Testis (tissue), 3 donors: ENCODE results near the gene EIF4A3. TPM values are rescaled to one million over a fixed set of nuclear protein-coding genes. Genes with fewer than 3 reads are reported as not detected.

Source experiments
- DNase-seq: peaks from one replicate; pipeline ENCODE4 v3.0.0-alpha.2; 2019
- H3K27ac ChIP-seq, 2 donors: fragments of 200-600 bp; sonication (generic); one replicate each; pipeline ENCODE4 v1.5.1; 2019
- H3K27me3 ChIP-seq: fragments of 200-600 bp; sonication (generic); one replicate; pipeline ENCODE4 v1.5.1; 2019
- H3K36me3 ChIP-seq: fragments of 200-600 bp; sonication (generic); one replicate; pipeline ENCODE4 v1.5.1; 2017; ENCODE audit warnings: low read depth; ENCODE audit errors: missing control alignments
- H3K4me1 ChIP-seq: fragments of 200-600 bp; sonication (generic); one replicate; pipeline ENCODE4 v1.5.1; 2019
- H3K4me3 ChIP-seq, 2 donors: fragments of 200-600 bp; sonication (generic); one replicate each; pipeline ENCODE4 v1.5.1; 2017 to 2019
- H3K9me3 ChIP-seq: fragments of 200-600 bp; sonication (generic); one replicate; pipeline ENCODE4 v1.5.1; 2017
- CTCF ChIP-seq, 3 experiments: fragments of 450-650 bp in 2 of 3; fragments of 200-600 bp in 1 of 3; sonication (generic) in 1 of 3; IDR thresholded peaks; one replicate each; pipeline ENCODE4 v1.5.1; 2016 to 2019; ENCODE audit warnings: antibody characterized with exemption in 3 of 3, mild to moderate bottlenecking in 2 of 3, moderate library complexity in 1 of 3
- POLR2A ChIP-seq: fragments of 450-650 bp; IDR thresholded peaks from one replicate; pipeline ENCODE4 v1.6.1; 2017; ENCODE audit warnings: antibody characterized with exemption, mild to moderate bottlenecking, moderate library complexity
- WGBS, 2 donors: methylation state at CpG; one replicate each; pipeline ENCODE4 v1.1.5; 2018; 5-methylcytosine and 5-hydroxymethylcytosine counted together
- intact Hi-C: fragments of 100-400 bp; cut with DNase I; formaldehyde crosslinking; loops from one replicate; pipeline ENCODE4 v1.15.1; 2023; ENCODE audit warnings: low total_unique reads
- polyA plus RNA-seq: library from polyadenylated mRNA; stranded (reverse); fragments of 350-450 nt; fragmentation: Illumina TruSeq; extraction: RNeasy Lipid Tissue Mini Kit (QIAGEN cat#74804); gene quantifications from one replicate; pipeline ENCODE4 v1.2.3, GENCODE V29; 2014; ENCODE audit warnings: low read depth, low replicate concordance; ENCODE audit not compliant: insufficient read depth
- total RNA-seq, 2 donors: library from RNA; depleted of rRNA; stranded (reverse); fragments of >200 nt; gene quantifications; one replicate each; pipeline ENCODE4 v1.2.3, GENCODE V29; 2016

The EIF4A3 gene
- total and polyA plus RNA-seq, 3 donors from 2014 or later, result 67.1 to 99.3 (median 85.6) TPM

DNA sequence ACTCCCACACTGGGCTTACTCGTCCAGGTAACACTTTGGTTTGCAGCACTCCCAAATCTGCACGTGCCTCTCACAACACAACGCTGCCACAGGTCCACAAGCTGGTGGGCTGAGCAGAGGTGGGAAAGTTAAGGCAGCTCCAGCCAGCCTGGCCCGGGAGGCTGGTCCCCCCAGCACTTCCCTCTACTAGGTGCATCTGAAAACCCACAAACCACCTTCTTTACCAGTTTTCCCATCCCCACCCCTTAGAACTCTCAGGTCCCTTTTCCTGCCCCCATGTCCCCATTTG, 46.9 kb downstream of the EIF4A3 start:
- Histone ChIP-seq H3K9me3 (no peaks in the 10 kb centered on the region), H3K4me3 (no peak overlapping the region), H3K27ac (no peak overlapping the region), H3K27me3 (no peaks in the 10 kb centered on the region), H3K4me1 (peaks cover 14% of the 10 kb centered on the region), H3K36me3 (no peaks in the 10 kb centered on the region)
- TF ChIP-seq POLR2A (no peak), CTCF (IDR thresholded peaks at IDR 0.05) (no peak)
- intact Hi-C loops, result no loop called here
- no peak for DNase-seq
- 80 to 84% methylated on average over 4 of the region's 4 CpGs for WGBS, 2 donors

GRCh38 chr17:80099291-80100034, 47.5 kb downstream of the EIF4A3 start:
- intact Hi-C loops, result no loop called here
- Histone ChIP-seq H3K27ac (no peak overlapping the region), H3K4me3 (no peak overlapping the region), H3K27me3 (no peaks in the 10 kb centered on the region), H3K9me3 (no peaks in the 10 kb centered on the region), H3K36me3 (no peaks in the 10 kb centered on the region), H3K4me1 (peaks cover 11% of the 10 kb centered on the region)
- 83 to 86% methylated on average over 15 to 27 of the region's 27 CpGs for WGBS, 2 donors
- TF ChIP-seq CTCF (IDR thresholded peaks at IDR 0.05) (no peak), POLR2A (no peak)
- DNase-seq, result no peak

- H3K27me3 ChIP-seq, result no peaks in the 10 kb centered on the region
- no peaks in the 10 kb centered on the region for H3K9me3 ChIP-seq
- intact Hi-C loops, result no loop called here
- WGBS, 2 donors, result 89 to 90% methylated on average over 18 to 23 of the region's 23 CpGs
- no peak for DNase-seq
- no peak overlapping the region for H3K27ac ChIP-seq
- no peak overlapping the region for H3K4me3 ChIP-seq
- H3K4me1 ChIP-seq, result peaks cover 6% of the 10 kb centered on the region
- H3K36me3 ChIP-seq, result no peaks in the 10 kb centered on the region
- TF ChIP-seq CTCF (IDR thresholded peaks at IDR 0.05) (no peak), POLR2A (no peak)
These were observed 48.9 kb downstream of the EIF4A3 start for GRCh38 chr17:80097844-80098691.

- intact Hi-C loops, result no loop called here
- Histone ChIP-seq H3K9me3 (no peaks in the 10 kb centered on the region), H3K36me3 (no peaks in the 10 kb centered on the region), H3K4me1 (peaks cover 3% of the 10 kb centered on the region), H3K27me3 (no peaks in the 10 kb centered on the region), H3K4me3 (no peak overlapping the region), H3K27ac (no peak overlapping the region)
- WGBS, 2 donors, result 93 to 94% methylated on average over 15 to 17 of the region's 17 CpGs
- DNase-seq, result no peak
- no peak for TF ChIP-seq POLR2A
- no peak for TF ChIP-seq CTCF (IDR thresholded peaks at IDR 0.05)
These were observed 49.8 kb downstream of the EIF4A3 start for GRCh38 chr17:80097127-80097621.
